RCC 7860 (cell line): ENCODE results near the gene USF3.
"Not testable (repeated sequence)": the region's sequence is repeated elsewhere in the genome, so short reads cannot be mapped to it uniquely, and the experiment has no call there.

Experiments used
- DNase-seq: peaks from one replicate; pipeline ENCODE4 v3.0.0-alpha.2; 2015; ENCODE audit warnings: low spot score
- FAIRE-seq: peaks from 2 replicates; lab custom pipeline; 2012; peaks lifted over from hg19 to GRCh38; lab: Jason Lieb, UNC

USF3 gene

DNA sequence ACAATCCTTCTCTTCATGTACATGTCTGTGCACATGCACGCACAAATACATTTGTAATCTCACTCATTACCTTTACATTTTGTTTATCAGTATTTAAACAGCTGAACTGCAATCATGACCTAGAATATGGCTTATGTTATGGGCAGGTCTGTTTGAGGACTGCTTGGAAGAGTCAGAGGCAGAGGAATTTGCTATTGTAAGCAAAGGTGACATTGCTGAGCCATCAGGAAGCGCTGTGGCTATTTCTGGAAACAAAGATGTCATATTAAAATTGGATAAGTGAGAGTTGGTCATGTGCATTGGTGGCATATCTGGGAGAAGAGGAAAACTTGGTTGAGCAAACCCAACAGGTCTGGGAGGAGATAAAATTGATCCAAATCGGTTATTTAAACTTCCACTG, 41.6 kb downstream of the USF3 start:
- no peak for FAIRE-seq

DNA sequence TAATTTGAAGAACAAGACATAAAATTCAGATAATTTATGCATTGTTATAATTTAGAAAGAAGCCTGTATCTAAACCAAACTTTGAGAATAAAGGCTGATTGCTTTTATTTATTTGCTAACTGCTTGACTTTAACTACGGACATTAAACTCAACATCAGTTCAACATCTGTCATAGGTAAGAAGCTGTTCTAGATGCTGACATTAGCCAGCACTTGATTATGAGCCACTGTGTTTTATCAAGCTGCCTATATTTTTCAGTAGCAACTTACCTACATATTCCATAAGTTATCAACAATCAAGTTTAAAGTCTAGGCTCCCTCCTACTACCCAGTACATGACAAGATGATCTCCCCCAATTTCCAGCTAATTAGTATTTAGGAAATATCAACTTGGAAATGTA, 42.1 kb downstream of the USF3 start:
- no peak for FAIRE-seq
- no peak for DNase-seq

More for the DNA sequence above, 41.6 kb downstream of the USF3 start:
- DNase-seq = no peak

DNA sequence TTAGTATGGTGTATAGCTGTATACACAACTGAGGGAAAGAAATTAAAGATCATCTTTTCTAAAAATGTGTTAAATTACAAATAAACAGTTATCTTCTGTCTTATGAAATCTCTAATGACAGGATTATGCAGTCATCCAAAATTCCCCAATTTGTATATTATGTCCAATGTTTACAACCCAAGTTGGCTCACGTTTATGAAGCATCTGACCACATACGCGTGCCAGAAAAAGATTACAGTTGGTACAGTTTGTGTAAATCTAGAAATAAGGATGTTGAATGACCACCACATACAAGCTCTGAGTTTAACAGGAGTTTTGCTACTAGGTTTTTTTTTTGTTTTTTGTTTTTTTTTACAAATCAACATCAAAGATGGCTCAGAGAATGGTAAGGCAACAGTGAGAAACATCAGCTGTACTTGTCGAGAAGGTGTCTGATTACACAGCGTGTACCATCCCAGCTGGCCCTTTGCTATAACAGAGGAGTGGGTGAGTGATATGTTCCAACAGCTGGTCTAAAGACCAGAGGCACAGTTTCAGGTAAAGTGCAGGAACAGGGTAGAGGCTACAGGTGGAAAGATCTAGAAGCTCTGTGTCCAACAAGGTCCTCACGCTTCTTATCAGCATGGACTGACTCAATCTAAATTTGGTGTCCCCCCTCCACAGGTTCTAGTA, 47.1 kb downstream of the USF3 start:
- DNase-seq (no peak), FAIRE-seq (no peak)

DNA sequence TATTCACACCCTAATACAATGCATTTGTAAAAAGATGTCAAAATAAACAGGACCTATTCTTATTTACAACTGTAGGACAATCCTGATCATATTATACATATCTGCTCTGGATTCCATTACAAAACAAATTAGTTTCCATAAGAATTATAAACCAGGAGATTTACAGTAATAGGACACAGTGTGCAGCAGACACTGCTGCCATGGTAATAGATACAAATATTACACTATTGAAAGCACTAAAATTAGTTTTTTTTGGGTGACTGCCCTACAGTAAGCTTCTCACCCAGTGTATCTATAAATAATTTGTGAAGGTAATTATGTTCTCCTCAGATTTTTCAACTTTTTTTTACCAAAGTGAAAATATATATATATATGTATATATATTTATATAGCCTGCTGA, 47.9 kb downstream of the USF3 start:
- DNase-seq = no peak
- FAIRE-seq = no peak

DNA sequence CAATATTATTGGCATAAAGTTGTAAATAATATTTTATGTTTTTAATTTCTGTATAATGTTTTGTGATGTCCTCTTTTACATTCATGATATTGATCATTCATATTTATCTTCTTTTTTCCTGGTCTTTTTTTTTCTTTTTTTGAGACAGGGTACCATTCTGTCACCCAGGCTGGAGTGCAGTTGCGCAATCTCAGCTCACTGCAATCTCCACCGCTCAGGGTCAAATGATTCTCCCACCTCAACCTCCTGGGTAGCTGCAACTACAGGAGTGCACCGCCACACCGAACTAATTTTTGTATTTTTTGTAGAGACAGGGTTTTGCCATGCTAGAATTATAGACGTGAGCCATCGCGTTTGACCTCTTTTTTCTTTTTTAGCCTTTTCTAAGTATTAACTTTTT, 52.9 kb downstream of the USF3 start:
- DNase-seq (no peak), FAIRE-seq (no peak)

DNA sequence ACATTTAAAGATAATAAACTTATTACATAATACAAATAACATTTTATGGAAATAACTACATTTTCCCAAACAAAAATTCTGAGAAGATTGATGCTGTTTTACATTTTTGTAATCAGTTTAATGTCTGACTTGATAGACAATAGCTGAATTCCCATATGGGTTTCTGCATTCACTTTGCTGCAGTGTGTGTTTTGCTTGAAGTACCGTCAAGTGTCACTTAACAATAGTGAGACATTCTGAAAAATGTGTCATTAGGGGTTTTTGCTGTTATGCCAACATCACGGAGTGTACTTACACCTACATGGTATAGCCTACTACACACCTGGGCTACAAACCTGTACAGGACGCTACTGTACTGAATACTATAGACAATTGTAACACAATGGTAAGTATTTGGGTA, 57.5 kb downstream of the USF3 start:
- no peak for DNase-seq
- FAIRE-seq = no peak

DNA sequence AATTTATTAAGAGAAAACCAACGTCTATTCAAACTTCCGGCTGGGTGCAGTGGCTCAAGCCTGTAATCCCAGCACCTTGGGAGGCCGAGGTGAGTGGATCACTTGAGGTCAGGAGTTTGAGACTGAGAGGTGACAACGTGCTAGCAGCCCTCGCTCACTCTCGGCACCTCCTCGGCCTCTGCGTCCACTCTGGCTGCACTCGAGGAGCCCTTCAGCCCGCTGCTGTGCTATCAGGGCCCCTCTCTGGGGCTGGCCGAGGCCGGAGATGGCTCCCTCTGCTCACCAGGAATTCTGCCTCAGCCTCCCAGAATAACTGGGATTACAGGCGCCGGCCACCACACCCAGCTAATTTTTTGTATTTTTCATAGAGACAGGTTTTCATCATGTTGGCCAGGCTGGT, 58.7 kb downstream of the USF3 start:
- no peak for FAIRE-seq
- no peak for DNase-seq

DNA sequence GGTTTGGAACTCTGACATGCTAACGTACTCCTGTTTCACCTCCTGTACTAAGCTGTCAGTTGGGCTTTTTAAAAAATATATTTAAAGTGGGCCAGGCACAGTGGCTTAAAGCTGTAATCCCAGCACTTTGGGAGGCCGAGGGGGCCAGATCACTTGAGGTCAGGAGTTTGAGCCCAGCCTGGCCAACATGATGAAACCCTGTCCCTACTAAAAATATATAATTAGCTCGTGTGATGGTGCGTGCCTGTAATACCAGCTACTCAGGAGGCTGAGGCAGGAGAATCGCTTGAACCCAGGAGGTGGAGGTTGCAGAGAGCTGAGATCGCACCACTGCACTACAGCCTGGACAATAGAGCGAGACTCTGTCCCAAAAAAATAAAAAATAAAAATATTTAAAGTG, 60.4 kb downstream of the USF3 start:
- FAIRE-seq, DNase-seq: not testable (repeated sequence)

DNA sequence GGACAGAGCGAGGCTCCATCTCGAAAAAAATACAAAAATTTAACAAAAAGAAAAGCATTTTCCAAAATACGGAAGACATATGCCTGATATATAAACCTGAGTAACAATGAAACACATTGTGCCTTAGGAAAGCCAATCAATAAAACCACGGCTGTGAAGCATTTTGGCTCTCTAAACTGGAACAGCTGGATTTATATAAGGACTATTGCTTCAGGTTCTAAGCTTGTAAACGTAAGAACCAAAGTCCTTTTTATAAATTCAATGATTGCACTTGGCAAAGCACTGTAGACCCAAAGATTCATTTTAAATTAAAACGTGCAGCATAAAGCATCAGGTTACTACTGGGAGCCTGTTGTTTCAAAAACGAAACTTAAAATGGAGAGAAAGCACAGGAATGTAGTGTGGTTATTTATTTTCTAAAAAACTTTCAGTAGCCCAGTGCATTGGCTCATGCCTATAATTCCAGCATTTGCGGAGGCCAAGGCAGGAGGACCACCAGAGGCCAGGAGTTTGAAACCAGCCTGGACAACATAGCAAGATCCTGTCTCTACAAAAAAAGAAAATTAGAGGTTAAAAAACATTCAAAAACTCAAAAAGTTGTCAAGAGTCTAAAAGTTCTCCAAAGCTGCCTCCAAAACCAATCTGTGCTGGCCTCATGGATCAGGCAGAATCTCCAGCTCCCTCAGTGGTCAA, 61.5 kb downstream of the USF3 start:
- DNase-seq = no peak
- no peak for FAIRE-seq

DNA sequence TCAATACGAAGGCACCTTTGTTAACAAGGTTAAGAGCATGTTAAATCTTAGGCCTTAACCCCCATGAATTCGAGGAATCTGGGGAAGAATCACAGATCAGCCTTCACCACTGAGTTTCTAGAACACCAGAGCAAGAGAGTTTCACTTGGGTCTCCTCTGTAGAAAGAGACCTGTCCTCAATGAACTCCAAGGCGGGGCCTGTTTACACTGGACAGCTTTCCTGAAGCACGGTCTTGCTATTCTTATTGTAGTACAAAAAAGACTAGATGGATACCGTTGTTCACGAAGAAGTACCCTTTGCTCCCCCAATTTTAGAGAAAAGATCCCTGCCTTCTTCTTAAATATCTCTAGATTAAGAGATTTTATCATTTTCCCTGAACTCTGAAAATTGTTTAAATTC, 64.9 kb downstream of the USF3 start:
- DNase-seq (no peak), FAIRE-seq (no peak)

DNA sequence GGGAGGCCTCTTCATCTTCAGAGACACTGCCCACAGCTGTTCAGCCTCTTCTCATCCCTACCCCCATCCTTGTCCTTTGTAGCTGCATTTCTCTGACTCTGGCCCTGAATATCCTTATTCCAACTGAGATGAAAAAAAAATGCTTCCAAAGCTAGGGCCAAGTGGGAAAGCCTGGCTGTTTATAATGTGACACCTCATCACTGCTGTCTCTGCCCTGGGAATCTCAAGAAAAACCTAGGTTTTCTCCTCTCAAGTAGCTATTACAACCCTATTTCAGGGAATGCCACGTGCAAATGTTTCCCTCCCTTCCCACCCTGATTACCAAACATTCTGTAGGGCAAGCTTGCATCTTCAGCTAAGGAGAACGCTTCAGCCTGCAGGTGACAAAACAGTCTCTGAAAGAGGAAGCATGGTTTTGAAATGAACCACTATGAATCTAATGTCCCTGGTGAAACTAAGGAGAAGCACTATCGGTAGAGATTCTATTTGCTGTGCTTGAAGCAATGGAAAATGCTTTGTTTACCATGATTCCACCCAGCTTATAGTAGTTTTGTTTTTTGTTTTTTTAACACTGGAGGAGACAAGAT, 65.4 kb downstream of the USF3 start:
- FAIRE-seq = no peak
- no peak for DNase-seq

DNA sequence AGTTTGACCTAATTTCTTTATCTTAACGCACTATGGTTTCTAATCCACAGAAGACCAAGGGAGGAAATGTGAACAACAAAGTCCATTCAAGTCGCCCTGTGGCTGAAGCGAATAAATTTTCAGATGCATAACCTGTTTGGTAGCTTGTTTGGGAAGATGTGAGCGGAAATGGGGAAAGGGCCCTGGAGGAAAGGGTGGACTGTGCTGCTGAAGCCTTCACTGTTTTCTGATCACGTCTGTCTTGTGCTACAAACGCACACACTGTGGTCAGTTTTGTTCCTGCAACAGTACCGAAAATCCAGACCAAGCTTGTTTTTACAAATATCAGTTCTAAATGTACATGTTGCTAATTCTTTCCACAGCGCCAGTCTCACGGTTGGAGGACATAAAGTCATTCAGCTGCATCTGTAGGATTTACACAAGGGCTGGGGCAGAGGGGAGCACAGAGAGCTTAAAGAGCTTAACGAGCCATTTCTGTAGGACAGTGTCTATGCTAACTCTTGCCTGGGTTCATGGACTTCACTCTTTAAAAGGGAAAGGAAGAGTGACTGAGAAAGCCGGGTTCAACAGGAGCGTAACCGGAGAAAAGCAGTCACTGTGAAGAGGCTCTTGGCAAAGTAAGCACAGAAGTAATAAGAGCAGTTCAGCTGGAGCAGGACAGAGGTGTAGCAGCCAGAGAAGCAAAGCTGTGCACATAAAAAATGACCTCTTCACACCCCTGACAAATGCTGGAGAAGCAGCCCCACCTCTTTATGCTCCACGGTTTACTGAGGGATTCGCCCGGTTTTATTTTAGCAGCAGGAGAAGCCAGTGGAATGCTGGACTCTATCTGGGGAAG, 66.6 kb downstream of the USF3 start:
- no peak for FAIRE-seq
- DNase-seq = no peak

DNA sequence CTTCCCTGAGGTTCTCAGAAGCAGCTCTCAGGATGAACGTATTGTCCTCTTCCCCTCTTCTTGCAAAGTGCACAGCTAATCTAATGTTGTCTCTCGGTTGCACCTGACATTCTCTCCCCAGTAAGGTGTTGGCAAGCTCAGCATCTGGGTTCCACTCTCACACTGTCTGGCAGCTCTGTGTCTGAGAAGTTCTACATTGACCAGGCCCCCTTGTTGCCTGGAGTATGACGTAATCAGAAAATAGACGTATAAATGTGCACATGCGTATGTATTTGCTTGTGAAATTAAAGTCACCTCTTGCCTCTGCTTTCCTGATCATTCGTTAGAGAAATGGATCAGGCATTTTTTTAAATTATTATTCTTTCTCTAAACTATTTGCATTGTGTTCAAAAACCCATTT, 67.7 kb downstream of the USF3 start:
- DNase-seq = no peak
- FAIRE-seq = no peak

DNA sequence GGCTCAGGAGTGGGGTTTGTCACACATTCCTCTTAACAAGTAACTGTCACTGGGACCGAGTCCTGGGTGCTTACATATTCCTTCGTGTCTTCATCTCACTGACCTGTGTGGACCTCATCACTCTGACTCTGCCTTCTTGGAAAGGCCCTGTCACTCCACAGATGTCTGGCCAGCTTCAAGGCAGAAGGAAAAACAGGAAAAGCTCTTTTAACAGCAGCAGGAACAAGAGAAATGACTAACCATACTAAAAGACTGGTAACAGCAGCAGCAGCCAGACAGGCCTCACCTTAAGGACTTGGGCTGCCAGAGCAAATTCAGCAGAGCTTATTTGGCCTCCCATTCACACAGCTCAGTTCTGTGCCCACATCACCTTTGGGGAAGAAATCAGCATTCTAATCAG, 68.1 kb downstream of the USF3 start:
- FAIRE-seq (no peak), DNase-seq (no peak)

DNA sequence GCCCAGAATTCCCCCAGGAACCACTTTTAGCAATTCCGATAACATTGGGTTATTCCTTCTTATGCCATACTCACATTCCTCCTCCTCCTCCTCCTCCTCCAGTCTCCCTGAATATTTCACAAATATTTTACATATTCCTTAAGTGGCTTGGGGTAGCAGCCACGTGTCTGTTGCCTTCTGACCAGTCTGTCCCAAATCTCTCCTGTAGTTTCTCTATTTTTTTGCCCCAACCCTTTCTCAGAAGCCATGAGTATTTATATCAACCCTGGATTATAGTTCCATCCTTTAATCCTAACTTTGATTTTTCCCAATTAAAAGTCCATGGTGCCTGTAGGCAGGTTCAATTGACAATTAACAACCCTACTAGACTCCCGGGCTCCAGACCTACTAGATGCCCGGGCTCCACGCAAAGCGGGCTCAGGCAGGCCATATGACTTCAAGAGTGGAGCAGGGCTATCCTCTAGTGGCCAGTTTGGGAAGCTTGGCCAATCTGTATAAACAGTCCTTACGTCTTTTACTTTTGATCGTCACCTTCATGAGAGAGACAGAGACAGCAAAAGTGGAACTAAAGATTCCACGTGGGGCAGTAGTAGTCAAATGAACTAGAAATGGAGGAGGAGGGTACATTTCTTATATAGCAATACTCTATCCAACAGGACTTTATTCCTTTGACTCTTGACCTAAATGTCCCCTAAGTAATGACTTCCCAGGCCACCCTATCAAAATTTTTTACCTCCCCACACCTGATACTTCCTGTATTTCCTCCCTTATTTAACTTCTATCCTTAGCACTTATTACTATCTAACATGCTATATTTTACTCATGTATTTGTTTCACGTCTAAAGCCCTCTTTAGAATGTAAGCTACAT, 69.7 kb downstream of the USF3 start:
- FAIRE-seq = no peak
- peak; percentile 39 for DNase-seq

DNA sequence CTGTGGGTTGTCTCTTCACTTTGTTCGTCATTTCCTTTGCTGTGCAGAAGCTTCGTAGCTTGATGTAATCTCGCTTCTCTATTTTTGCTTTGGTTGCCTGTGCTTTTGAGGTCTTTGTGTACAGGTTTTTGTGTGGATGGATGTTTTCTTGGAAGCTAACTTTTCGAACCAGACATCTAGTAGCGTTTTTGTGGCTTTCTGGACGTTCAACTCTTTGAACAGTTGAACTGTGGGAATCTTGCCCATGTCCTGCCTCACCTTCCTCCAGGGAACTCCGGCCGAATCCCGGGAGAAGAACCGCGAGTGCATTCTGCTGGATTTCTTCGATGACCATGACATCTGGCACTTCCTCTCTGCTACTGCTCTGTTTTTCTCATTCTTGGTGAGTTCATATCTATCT, 70.6 kb downstream of the USF3 start:
- FAIRE-seq = no peak
- DNase-seq = no peak

DNA sequence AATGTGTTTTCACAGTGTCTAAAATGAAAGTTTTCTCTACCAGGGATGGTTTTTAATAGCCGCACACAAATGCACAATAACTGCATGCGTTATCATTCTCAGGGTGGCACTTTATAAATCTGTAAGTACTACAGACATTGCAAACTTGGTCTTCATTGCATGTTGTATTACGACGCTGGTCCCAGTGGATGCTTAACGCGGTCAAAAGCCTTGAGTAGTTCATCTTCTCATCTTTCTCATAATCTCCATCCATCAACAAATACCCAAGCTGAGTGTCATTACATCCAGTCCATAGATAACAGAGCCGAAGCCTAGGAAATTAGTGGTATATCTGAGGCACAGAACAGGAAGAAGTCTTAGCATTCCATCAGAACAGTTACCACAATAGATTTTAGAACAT, 72.6 kb downstream of the USF3 start:
- no peak for FAIRE-seq
- DNase-seq = no peak

DNA sequence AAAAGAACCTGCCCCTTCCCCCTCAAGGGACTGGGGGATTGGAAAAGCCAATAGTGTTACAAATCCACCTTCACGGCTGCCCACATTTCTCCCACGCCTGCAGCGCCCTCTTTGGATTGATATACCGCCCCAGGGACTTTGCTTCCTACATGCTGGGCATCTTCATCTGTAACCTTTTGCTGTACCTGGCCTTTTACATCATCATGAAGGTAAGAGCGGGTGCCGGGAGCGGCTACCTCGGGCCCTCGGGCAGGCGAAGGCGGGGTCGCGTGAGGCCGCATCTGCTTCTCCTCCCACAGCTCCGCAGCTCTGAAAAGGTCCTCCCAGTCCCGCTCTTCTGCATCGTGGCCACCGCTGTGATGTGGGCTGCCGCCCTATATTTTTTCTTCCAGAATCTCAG, 73.1 kb downstream of the USF3 start:
- DNase-seq (no peak), FAIRE-seq (no peak)

DNA sequence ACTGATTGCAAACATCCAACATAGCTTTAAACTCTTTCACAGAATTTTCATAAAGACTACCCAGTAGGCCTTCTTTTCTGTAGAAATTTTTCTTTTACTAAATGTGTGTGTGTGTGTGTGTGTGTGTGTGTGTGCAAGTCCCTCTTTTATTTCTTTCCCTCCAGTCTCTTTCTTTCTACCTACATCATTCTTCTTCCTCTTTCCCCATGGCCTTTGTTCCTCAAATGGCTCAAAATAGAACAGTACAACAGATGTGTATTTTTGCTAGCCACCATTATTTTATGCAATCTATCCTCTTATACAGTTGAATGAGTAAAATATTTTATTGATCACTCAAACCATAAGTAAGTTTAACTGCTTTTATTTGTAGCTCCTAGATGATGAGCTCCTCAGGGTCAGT, 76.4 kb downstream of the USF3 start:
- DNase-seq (no peak), FAIRE-seq (no peak)

DNA sequence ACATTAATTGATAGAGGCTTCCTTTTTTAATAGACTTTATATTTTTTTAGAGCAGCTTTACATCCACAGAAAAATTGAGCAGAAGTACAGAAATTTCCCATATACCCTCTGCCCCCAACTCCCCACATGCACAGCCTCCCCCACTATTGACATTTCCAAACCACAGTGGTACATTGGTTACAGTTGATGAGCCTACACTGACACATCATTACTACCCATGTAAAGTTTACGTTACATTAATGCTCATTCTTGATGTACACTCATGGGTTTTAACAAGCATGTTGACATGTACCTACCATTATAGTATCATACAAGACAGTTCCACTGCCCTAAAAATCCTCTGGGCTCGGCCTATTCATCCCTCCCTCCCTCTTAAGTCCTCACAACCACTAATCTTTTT, 78.7 kb downstream of the USF3 start:
- no peak for FAIRE-seq
- DNase-seq = no peak

DNA sequence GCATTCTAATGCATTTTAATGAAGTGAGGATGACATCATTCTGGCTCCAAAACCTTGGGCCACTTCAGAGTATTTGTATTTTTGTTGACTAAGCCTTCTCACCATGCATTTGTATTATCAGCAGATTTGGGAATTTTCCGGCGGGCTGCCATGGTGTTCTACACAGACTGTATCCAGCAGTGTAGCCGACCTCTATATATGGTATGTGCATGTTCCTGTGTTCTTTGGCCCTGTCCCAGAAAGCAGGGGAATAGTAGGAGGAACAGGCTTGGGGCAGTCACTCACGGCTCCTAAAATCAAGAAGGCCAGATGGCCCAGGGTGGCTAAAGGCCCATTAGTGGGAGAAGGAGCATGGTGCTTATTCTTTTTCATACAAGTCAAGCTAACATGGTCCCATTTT, 80.5 kb downstream of the USF3 start:
- FAIRE-seq (no peak), DNase-seq (no peak)
